ENCODE results near the gene SOWAHB. TPM values are rescaled to one million over a fixed set of nuclear protein-coding genes. Genes with fewer than 3 reads are reported as not detected.

SOWAHB gene
- total RNA-seq, 2 donors from 2014 or later, result 20.8 to 25.7 TPM

- H3K36me3 ChIP-seq, result no peaks in the 10 kb centered on the region
- DNase-seq, result no peak
- H3K4me1 ChIP-seq, result no peaks in the 10 kb centered on the region
- H3K9me3 ChIP-seq, result no peaks in the 10 kb centered on the region
- no peak for TF ChIP-seq CTCF (IDR thresholded peaks at IDR 0.05)
- H3K9ac ChIP-seq (ENCODE audit: low read depth in 2 of 2, low read length in 2 of 2), result no peak overlapping the region
- intact Hi-C loops (cut with DNase I), result no loop called here
- H3K27ac ChIP-seq, result no peak overlapping the region
- H3K4me3 ChIP-seq, result no peak overlapping the region
- H3K27me3 ChIP-seq, result no peaks in the 10 kb centered on the region
Observed at GRCh38 chr4:76858319-76858718, 39.6 kb downstream of the SOWAHB start.

GRCh38 chr4:76857074-76857409 lies 40.9 kb downstream of the SOWAHB start:
- Histone ChIP-seq H3K27ac (peak overlapping the region; percentile 15), H3K9me3 (no peaks in the 10 kb centered on the region), H3K9ac (ENCODE audit: low read depth in 2 of 2, low read length in 2 of 2) (no peak overlapping the region), H3K36me3 (no peaks in the 10 kb centered on the region), H3K4me1 (no peaks in the 10 kb centered on the region), H3K27me3 (no peaks in the 10 kb centered on the region), H3K4me3 (no peak overlapping the region)
- no peak for TF ChIP-seq CTCF (IDR thresholded peaks at IDR 0.05)
- intact Hi-C loops (cut with DNase I), result no loop called here
- DNase-seq, result no peak

- no peak overlapping the region for H3K9ac ChIP-seq (ENCODE audit: low read depth in 2 of 2, low read length in 2 of 2)
- H3K27ac ChIP-seq, result peak overlapping the region; percentile 23
- H3K36me3 ChIP-seq, result no peaks in the 10 kb centered on the region
- no peak for TF ChIP-seq CTCF (IDR thresholded peaks at IDR 0.05)
- DNase-seq, result peak; percentile 66
- no peaks in the 10 kb centered on the region for H3K4me1 ChIP-seq
- H3K9me3 ChIP-seq, result no peaks in the 10 kb centered on the region
- H3K27me3 ChIP-seq, result no peaks in the 10 kb centered on the region
- intact Hi-C loops (cut with DNase I), result no loop called here
- no peak overlapping the region for H3K4me3 ChIP-seq
Observed at GRCh38 chr4:76856243-76857073, 41.5 kb downstream of the SOWAHB start.

- H3K4me1 ChIP-seq, result no peaks in the 10 kb centered on the region
Observed at GRCh38 chr4:76854858-76855257, 43.1 kb downstream of the SOWAHB start.

GRCh38 chr4:76851375-76851774 lies 46.6 kb downstream of the SOWAHB start:
- Histone ChIP-seq H3K4me3 (no peak overlapping the region), H3K36me3 (no peaks in the 10 kb centered on the region), H3K27me3 (no peaks in the 10 kb centered on the region), H3K4me1 (no peaks in the 10 kb centered on the region), H3K27ac (no peak overlapping the region), H3K9me3 (no peaks in the 10 kb centered on the region), H3K9ac (ENCODE audit: low read depth in 2 of 2, low read length in 2 of 2) (no peak overlapping the region)
- no peak for TF ChIP-seq CTCF (IDR thresholded peaks at IDR 0.05)
- DNase-seq, result no peak
- intact Hi-C loops (cut with DNase I), result no loop called here

More at GRCh38 chr4:76854858-76855257, 43.1 kb downstream of the SOWAHB start:
- no peaks in the 10 kb centered on the region for H3K9me3 ChIP-seq
- H3K27me3 ChIP-seq, result no peaks in the 10 kb centered on the region
- H3K4me3 ChIP-seq, result no peak overlapping the region
- no peak overlapping the region for H3K27ac ChIP-seq
- DNase-seq, result no peak
- no peak for TF ChIP-seq CTCF (IDR thresholded peaks at IDR 0.05)
- intact Hi-C loops (cut with DNase I), result no loop called here
- no peak overlapping the region for H3K9ac ChIP-seq (ENCODE audit: low read depth in 2 of 2, low read length in 2 of 2)
- H3K36me3 ChIP-seq, result no peaks in the 10 kb centered on the region
